NT2/D1 (cell line): ENCODE measurements around the gene EIF5.

Experiments used
- DNase-seq: peaks from one replicate; pipeline ENCODE4 v3.0.0-alpha.2; 2011; ENCODE audit warnings: low read depth, low spot score
- H3K27me3 ChIP-seq: 2 replicates; pipeline ENCODE4 v1.6.0; 2011; ENCODE audit warnings: mild to moderate bottlenecking; ENCODE audit not compliant: insufficient read length, insufficient read depth
- H3K36me3 ChIP-seq: 2 replicates; pipeline ENCODE4 v1.6.1; 2011; ENCODE audit warnings: mild to moderate bottlenecking, low read length, mixed read lengths; ENCODE audit not compliant: insufficient read depth, insufficient read length
- H3K4me1 ChIP-seq: 2 replicates; pipeline ENCODE4 v1.5.1; 2011; ENCODE audit not compliant: insufficient read depth, insufficient read length
- H3K4me3 ChIP-seq: 2 replicates; pipeline ENCODE4 v1.5.1; 2011; ENCODE audit warnings: low read depth; ENCODE audit not compliant: insufficient read length
- H3K9ac ChIP-seq: 2 replicates; pipeline ENCODE4 v1.6.0; 2011; ENCODE audit warnings: low read depth; ENCODE audit not compliant: insufficient read length
- H3K9me3 ChIP-seq: 2 replicates; pipeline ENCODE4 v1.5.1; 2011; ENCODE audit warnings: mild to moderate bottlenecking, low read length; ENCODE audit not compliant: insufficient read depth
- SUZ12 ChIP-seq: IDR thresholded peaks from 2 replicates; pipeline ENCODE4 v1.6.1; 2011; ENCODE audit not compliant: insufficient read length, insufficient read depth; ENCODE audit errors: extremely low read depth
- YY1 ChIP-seq: IDR thresholded peaks from 2 replicates; pipeline ENCODE4 v1.6.1; 2011; ENCODE audit not compliant: insufficient read length, insufficient read depth
- ZNF274 ChIP-seq: IDR thresholded peaks from 2 replicates; pipeline ENCODE4 v1.6.1; 2011; ENCODE audit warnings: mild to moderate bottlenecking, low read depth, low read length

Gene EIF5

GRCh38 chr14:103339561-103339960 lies 5.5 kb downstream of the EIF5 start:
- Histone ChIP-seq H3K4me3 (no peak overlapping the region), H3K9me3 (no peaks in the 10 kb centered on the region), H3K4me1 (no peaks in the 10 kb centered on the region), H3K36me3 (peaks cover 97% of the 10 kb centered on the region), H3K9ac (no peak overlapping the region), H3K27me3 (no peaks in the 10 kb centered on the region)
- TF ChIP-seq YY1: no peak
- no peak for TF ChIP-seq ZNF274
- TF ChIP-seq SUZ12: no peak
- no peak for DNase-seq

GRCh38 chr14:103340480-103341212 lies 6.6 kb downstream of the EIF5 start:
- Histone ChIP-seq H3K9me3 (no peaks in the 10 kb centered on the region), H3K36me3 (peaks cover 88% of the 10 kb centered on the region), H3K9ac (no peak overlapping the region), H3K4me3 (no peak overlapping the region), H3K27me3 (no peaks in the 10 kb centered on the region), H3K4me1 (no peaks in the 10 kb centered on the region)
- TF ChIP-seq YY1 (no peak), SUZ12 (no peak), ZNF274 (no peak)
- no peak for DNase-seq

- Histone ChIP-seq H3K9ac (no peak overlapping the region), H3K9me3 (no peaks in the 10 kb centered on the region), H3K27me3 (no peaks in the 10 kb centered on the region), H3K36me3 (peaks cover 80% of the 10 kb centered on the region), H3K4me1 (no peaks in the 10 kb centered on the region), H3K4me3 (no peak overlapping the region)
- TF ChIP-seq SUZ12: no peak
- no peak for TF ChIP-seq ZNF274
- no peak for TF ChIP-seq YY1
- no peak for DNase-seq
Observed at GRCh38 chr14:103341250-103342129, 7.5 kb downstream of the EIF5 start.

GRCh38 chr14:103343164-103343879 lies 9.3 kb downstream of the EIF5 start:
- no peak overlapping the region for H3K4me3 ChIP-seq
- no peaks in the 10 kb centered on the region for H3K9me3 ChIP-seq
- H3K27me3 ChIP-seq: no peaks in the 10 kb centered on the region
- H3K36me3 ChIP-seq: peaks cover 61% of the 10 kb centered on the region
- no peak overlapping the region for H3K9ac ChIP-seq
- TF ChIP-seq SUZ12 (no peak), ZNF274 (no peak), YY1 (no peak)
- no peak for DNase-seq
- no peaks in the 10 kb centered on the region for H3K4me1 ChIP-seq

- no peak overlapping the region for H3K9ac ChIP-seq
- DNase-seq: no peak
- no peaks in the 10 kb centered on the region for H3K4me1 ChIP-seq
- no peaks in the 10 kb centered on the region for H3K27me3 ChIP-seq
- H3K4me3 ChIP-seq: no peak overlapping the region
- no peaks in the 10 kb centered on the region for H3K9me3 ChIP-seq
- no peak for TF ChIP-seq SUZ12
- TF ChIP-seq ZNF274: no peak
- H3K36me3 ChIP-seq: peaks cover 53% of the 10 kb centered on the region
Observed at GRCh38 chr14:103343905-103344797, 10.1 kb downstream of the EIF5 start.

- Histone ChIP-seq H3K4me1 (no peaks in the 10 kb centered on the region), H3K9ac (no peak overlapping the region), H3K4me3 (no peak overlapping the region), H3K27me3 (no peaks in the 10 kb centered on the region), H3K9me3 (no peaks in the 10 kb centered on the region), H3K36me3 (peaks cover 32% of the 10 kb centered on the region)
- TF ChIP-seq YY1: no peak
- no peak for TF ChIP-seq SUZ12
- no peak for TF ChIP-seq ZNF274
- DNase-seq: no peak
Observed at GRCh38 chr14:103346286-103346685, 12.2 kb downstream of the EIF5 start.
